Measurements from ENCODE around the gene KDM3B.

DNA sequence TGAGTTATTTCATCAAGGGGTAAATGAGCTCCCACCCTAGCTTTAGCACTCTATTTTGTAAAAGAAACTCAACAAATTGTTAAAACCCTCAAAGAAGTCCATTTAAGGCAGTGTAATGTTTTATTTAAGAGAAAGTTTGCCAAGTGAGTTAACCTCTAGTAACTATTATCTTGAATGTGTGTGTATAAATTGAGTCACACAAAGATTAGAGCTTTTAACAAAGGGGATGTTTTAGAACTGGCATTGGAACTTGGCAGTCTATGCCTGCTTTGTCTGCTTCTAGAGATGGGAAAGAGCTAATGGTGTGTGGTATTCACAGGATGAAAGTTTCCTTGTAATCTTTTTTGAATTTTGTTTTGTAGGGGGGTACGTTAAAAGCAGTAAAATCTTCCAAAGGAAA, 33.2 kb downstream of the KDM3B start:
- TF ChIP-seq, protein P1, sequence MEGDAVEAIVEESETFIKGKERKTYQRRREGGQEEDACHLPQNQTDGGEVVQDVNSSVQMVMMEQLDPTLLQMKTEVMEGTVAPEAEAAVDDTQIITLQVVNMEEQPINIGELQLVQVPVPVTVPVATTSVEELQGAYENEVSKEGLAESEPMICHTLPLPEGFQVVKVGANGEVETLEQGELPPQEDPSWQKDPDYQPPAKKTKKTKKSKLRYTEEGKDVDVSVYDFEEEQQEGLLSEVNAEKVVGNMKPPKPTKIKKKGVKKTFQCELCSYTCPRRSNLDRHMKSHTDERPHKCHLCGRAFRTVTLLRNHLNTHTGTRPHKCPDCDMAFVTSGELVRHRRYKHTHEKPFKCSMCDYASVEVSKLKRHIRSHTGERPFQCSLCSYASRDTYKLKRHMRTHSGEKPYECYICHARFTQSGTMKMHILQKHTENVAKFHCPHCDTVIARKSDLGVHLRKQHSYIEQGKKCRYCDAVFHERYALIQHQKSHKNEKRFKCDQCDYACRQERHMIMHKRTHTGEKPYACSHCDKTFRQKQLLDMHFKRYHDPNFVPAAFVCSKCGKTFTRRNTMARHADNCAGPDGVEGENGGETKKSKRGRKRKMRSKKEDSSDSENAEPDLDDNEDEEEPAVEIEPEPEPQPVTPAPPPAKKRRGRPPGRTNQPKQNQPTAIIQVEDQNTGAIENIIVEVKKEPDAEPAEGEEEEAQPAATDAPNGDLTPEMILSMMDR (IDR thresholded peaks at IDR 0.05), result no peak
- TF ChIP-seq POLR2A (IDR thresholded peaks at IDR 0.05), result no peak

Measured in ovary (tissue), 3 donors.